ENCODE data around the gene WIPI1.

GRCh38 chr17:68428498-68429172 lies 28.7 kb downstream of the WIPI1 start:
- TF ChIP-seq CTCF (conservative IDR thresholded peaks at IDR 0.05; ENCODE audit: low read depth, low read length) (no peak), EZH2 (IDR thresholded peaks at IDR 0.05; ENCODE audit: borderline replicate concordance, low read depth, low read length, poor library complexity, severe bottlenecking) (no peak)

Data from A673 (cell line).